ENCODE data around the gene TMEM203. TPM values are rescaled to one million over a fixed set of nuclear protein-coding genes. Genes with fewer than 3 reads are reported as not detected.

Gene TMEM203
- total RNA-seq, 1 donor from 2014 or later, result 40.3 TPM

- TF ChIP-seq CTCF (IDR thresholded peaks at IDR 0.05; ENCODE audit: insufficient read depth, low read length, poor library complexity, severe bottlenecking), result no peak
- Histone ChIP-seq H3K27me3 (ENCODE audit: control insufficient read depth, insufficient read depth, low read length) (peaks cover 55% of the 10 kb centered on the region), H3K36me3 (ENCODE audit: control insufficient read depth, insufficient read depth, low read length) (no peaks in the 10 kb centered on the region), H3K4me3 (ENCODE audit: low read depth, low read length) (no peak overlapping the region)
- DNase-seq (ENCODE audit: low read depth), result no peak
These were observed 24.7 kb upstream of the TMEM203 start for GRCh38 chr9:137229903-137230704.

- Histone ChIP-seq H3K27me3 (ENCODE audit: control insufficient read depth, insufficient read depth, low read length) (peaks cover 46% of the 10 kb centered on the region), H3K4me3 (ENCODE audit: low read depth, low read length) (no peak overlapping the region), H3K36me3 (ENCODE audit: control insufficient read depth, insufficient read depth, low read length) (no peaks in the 10 kb centered on the region)
- TF ChIP-seq CTCF (IDR thresholded peaks at IDR 0.05; ENCODE audit: insufficient read depth, low read length, poor library complexity, severe bottlenecking), result no peak
- no peak for DNase-seq (ENCODE audit: low read depth)
These were observed 23.8 kb upstream of the TMEM203 start for GRCh38 chr9:137228968-137229896.

GRCh38 chr9:137228506-137228967 is 23.1 kb upstream of the TMEM203 start:
- TF ChIP-seq CTCF (IDR thresholded peaks at IDR 0.05; ENCODE audit: insufficient read depth, low read length, poor library complexity, severe bottlenecking), result no peak
- no peaks in the 10 kb centered on the region for H3K36me3 ChIP-seq (ENCODE audit: control insufficient read depth, insufficient read depth, low read length)
- DNase-seq (ENCODE audit: low read depth), result no peak
- H3K4me3 ChIP-seq (ENCODE audit: low read depth, low read length), result no peak overlapping the region
- peaks cover 40% of the 10 kb centered on the region for H3K27me3 ChIP-seq (ENCODE audit: control insufficient read depth, insufficient read depth, low read length)

GRCh38 chr9:137227853-137228505 is 22.5 kb upstream of the TMEM203 start:
- Histone ChIP-seq H3K27me3 (ENCODE audit: control insufficient read depth, insufficient read depth, low read length) (peaks cover 35% of the 10 kb centered on the region), H3K36me3 (ENCODE audit: control insufficient read depth, insufficient read depth, low read length) (no peaks in the 10 kb centered on the region), H3K4me3 (ENCODE audit: low read depth, low read length) (no peak overlapping the region)
- no peak for TF ChIP-seq CTCF (IDR thresholded peaks at IDR 0.05; ENCODE audit: insufficient read depth, low read length, poor library complexity, severe bottlenecking)
- DNase-seq (ENCODE audit: low read depth), result no peak

GRCh38 chr9:137227054-137227852 is 21.8 kb upstream of the TMEM203 start, which contains the start of gene RNF224:
Gene RNF224 (plus strand): TSS chr9:137227502. CDS start chr9:137228336, 834 bp downstream.
- Histone ChIP-seq H3K36me3 (ENCODE audit: control insufficient read depth, insufficient read depth, low read length) (no peaks in the 10 kb centered on the region), H3K27me3 (ENCODE audit: control insufficient read depth, insufficient read depth, low read length) (peaks cover 27% of the 10 kb centered on the region), H3K4me3 (ENCODE audit: low read depth, low read length) (no peak within 1 kb of the TSS)
- TF ChIP-seq CTCF (IDR thresholded peaks at IDR 0.05; ENCODE audit: insufficient read depth, low read length, poor library complexity, severe bottlenecking), result peak; percentile 91
- no peak for DNase-seq (ENCODE audit: low read depth)
